HCT116 (cell line): ENCODE results near the gene EIPR1. TPM values are rescaled to one million over a fixed set of nuclear protein-coding genes. Genes with fewer than 3 reads are reported as not detected.

Experiments
- ATAC-seq: fragments of 200-7000 bp; cut with Tn5 transposase; 2 replicates; pipeline ENCODE4 v1.9.1; 2020; ENCODE audit warnings: mild to moderate bottlenecking, moderate library complexity
- BruUV-seq: library from RNA; stranded (reverse); fragments of 400-500 nt; replicated peaks from 2 replicates; lab custom pipeline; 2021; lab: Mats Ljungman, UMichigan
- CTCF ChIA-PET: fragments of 300-600 bp; sonication (Branson Sonifier 250); formaldehyde crosslinking; loops from one replicate; lab custom pipeline; 2021; ENCODE audit warnings: antibody characterized with exemption; lab: Charles Lee
- POLR2A ChIA-PET: fragments of 300-600, 350-600 bp; sonication (Branson Sonifier 250); formaldehyde crosslinking; loops from one replicate; lab custom pipeline; 2021; ENCODE audit warnings: antibody characterized with exemption; lab: Charles Lee
- RAD21 ChIA-PET, 2 experiments: fragments of 300-600 bp; sonication (Branson Sonifier 250); formaldehyde crosslinking; loops; one replicate each; lab custom pipeline; 2023; ENCODE audit warnings: low total read pairs in 2 of 2; ENCODE audit not compliant: uncharacterized antibody in 2 of 2, unreplicated experiment in 2 of 2, low non-redundant PET in 1 of 2; lab: Charles Lee
- DNase-seq: peaks from one replicate; pipeline ENCODE4 v3.0.0-alpha.2; 2010; ENCODE audit warnings: low read depth, low spot score
- H2AFZ ChIP-seq: fragments of 200-600 bp; shearing (Covaris generic), sonication (generic); 2 replicates; pipeline ENCODE4 v1.6.1; 2017; ENCODE audit warnings: low read depth, mixed run types, mixed read lengths, antibody characterized with exemption, low read length; ENCODE audit not compliant: poor library complexity, severe bottlenecking
- H3K27ac ChIP-seq: 2 replicates; pipeline ENCODE4 v1.5.1; 2012; ENCODE audit warnings: low read depth, low read length
- H3K27me3 ChIP-seq: fragments of 200-600 bp; sonication (generic); 2 replicates; pipeline ENCODE4 v1.6.1; 2016; ENCODE audit warnings: mixed run types, low read length, mixed read lengths; ENCODE audit not compliant: insufficient read depth
- H3K36me3 ChIP-seq, 2 experiments: fragments of 200-500 bp in 1 of 2; fragments of 200-600 bp in 1 of 2; sonication (Bioruptor generic) in 1 of 2; sonication (generic) in 1 of 2; 2 replicates each; pipeline versions ENCODE4 v1.5.1 to v1.6.1; 2014 to 2016; ENCODE audit warnings: low read length in 2 of 2, inconsistent platforms in 1 of 2, mixed read lengths in 1 of 2, mixed run types in 1 of 2; ENCODE audit not compliant: insufficient read depth in 2 of 2, control insufficient read depth in 1 of 2
- H3K4me1 ChIP-seq, 2 experiments: fragments of 200-600 bp in 1 of 2; sonication (generic) in 1 of 2; 2 replicates each; pipeline versions ENCODE4 v1.5.1 to v1.6.1; 2012 to 2017; ENCODE audit warnings: low read length in 2 of 2, inconsistent platforms in 1 of 2, mild to moderate bottlenecking in 1 of 2, mixed read lengths in 1 of 2, mixed run types in 1 of 2, moderate library complexity in 1 of 2; ENCODE audit not compliant: insufficient read depth in 2 of 2, control insufficient read depth in 1 of 2
- H3K4me2 ChIP-seq: fragments of 200-600 bp; sonication (generic); 2 replicates; pipeline ENCODE4 v1.6.1; 2017; ENCODE audit warnings: mixed run types, low read length, mixed read lengths
- H3K4me3 ChIP-seq, 2 experiments: fragments of 200-600 bp in 1 of 2; sonication (generic) in 1 of 2; replicated peaks in 1 of 2; 2 replicates each; pipeline ENCODE4 v1.5.1; 2011 to 2016; ENCODE audit warnings: low read length in 2 of 2, control low read depth in 1 of 2, low read depth in 1 of 2, mild to moderate bottlenecking in 1 of 2, mixed read lengths in 1 of 2, mixed run types in 1 of 2
- H3K79me2 ChIP-seq: fragments of 200-600 bp; sonication (generic); 2 replicates; pipeline ENCODE4 v1.6.1; 2017; ENCODE audit warnings: mild to moderate bottlenecking, mixed run types, low read length, moderate library complexity, mixed read lengths; ENCODE audit not compliant: insufficient read depth
- H3K9ac ChIP-seq: fragments of 200-600 bp; sonication (generic); 2 replicates; pipeline ENCODE4 v1.6.1; 2016; ENCODE audit warnings: low read length, mixed read lengths
- H3K9me2 ChIP-seq: fragments of 200-600 bp; sonication (generic), shearing (Covaris generic); 2 replicates; pipeline ENCODE4 v1.6.1; 2017; ENCODE audit warnings: mixed run types, mild to moderate bottlenecking, moderate library complexity; ENCODE audit not compliant: insufficient read depth
- H3K9me3 ChIP-seq, 2 experiments: fragments of 200-500 bp in 1 of 2; fragments of 200-600 bp in 1 of 2; sonication (Bioruptor generic) in 1 of 2; sonication (generic) in 1 of 2; 2 replicates each; pipeline ENCODE4 v1.6.1; 2014 to 2017; ENCODE audit warnings: low read length in 2 of 2, mixed read lengths in 2 of 2, inconsistent platforms in 1 of 2, low read depth in 1 of 2, mild to moderate bottlenecking in 1 of 2, mixed run types in 1 of 2, moderate library complexity in 1 of 2; ENCODE audit not compliant: control insufficient read depth in 1 of 2, insufficient read depth in 1 of 2
- H4K20me1 ChIP-seq: fragments of 200-600 bp; sonication (generic), shearing (Covaris generic); 2 replicates; pipeline ENCODE4 v1.6.1; 2017; ENCODE audit warnings: mixed run types, mild to moderate bottlenecking, moderate library complexity; ENCODE audit not compliant: insufficient read depth
- CEBPB ChIP-seq: IDR thresholded peaks from 2 replicates; pipeline ENCODE4 v1.6.1; 2012; ENCODE audit warnings: low read depth
- ELF1 ChIP-seq: IDR thresholded peaks from 2 replicates; pipeline ENCODE4 v1.6.1; 2012; ENCODE audit warnings: low read depth, borderline replicate concordance
- JUND ChIP-seq: IDR thresholded peaks from 2 replicates; pipeline ENCODE4 v1.6.1; 2012
- RAD21 ChIP-seq: IDR thresholded peaks from 2 replicates; pipeline ENCODE4 v1.6.1; 2012; ENCODE audit warnings: low read depth, mild to moderate bottlenecking
- REST ChIP-seq: IDR thresholded peaks from 2 replicates; pipeline ENCODE4 v1.6.1; 2012; ENCODE audit warnings: low read depth
- SP1 ChIP-seq: IDR thresholded peaks from 2 replicates; pipeline ENCODE4 v1.6.1; 2012; ENCODE audit warnings: low read depth
- TCF7L2 ChIP-seq: IDR thresholded peaks from 2 replicates; pipeline ENCODE4 v1.7.0; 2011; ENCODE audit warnings: borderline replicate concordance, inconsistent platforms; ENCODE audit not compliant: insufficient read depth, insufficient read length; ENCODE audit errors: extremely low read depth
- YY1 ChIP-seq: IDR thresholded peaks from 2 replicates; pipeline ENCODE4 v1.6.1; 2011; ENCODE audit warnings: low read length, low read depth, moderate library complexity, mild to moderate bottlenecking; ENCODE audit not compliant: insufficient replicate concordance; ENCODE audit errors: extremely low read depth
- ZNF274 ChIP-seq: fragments of 200-500 bp; sonication (Bioruptor generic); IDR thresholded peaks from 2 replicates; pipeline ENCODE4 v1.6.1; 2014; ENCODE audit warnings: mild to moderate bottlenecking, low read depth, low read length, inconsistent platforms
- intact Hi-C: fragments of 100-400 bp; cut with micrococcal nuclease; formaldehyde crosslinking; loops from 2 replicates; pipeline ENCODE4 v1.10.0; 2022
- total RNA-seq: library from RNA; stranded (reverse); gene quantifications from one replicate; pipeline ENCODE4 v1.2.1, GENCODE V29; 2021; ENCODE audit not compliant: unreplicated experiment
- TF ChIP-seq, protein P1 (sequence below): IDR thresholded peaks from 2 replicates; pipeline ENCODE4 v1.6.1; 2011; ENCODE audit warnings: mild to moderate bottlenecking, low read length, moderate library complexity; ENCODE audit not compliant: insufficient replicate concordance; ENCODE audit errors: extremely low read depth
- TF ChIP-seq, protein P2 (sequence below), 3 experiments: fragments of 200-600 bp in 1 of 3; sonication (generic) in 1 of 3; IDR thresholded peaks in 2 of 3; conservative IDR thresholded peaks in 1 of 3; 2 replicates each; pipeline ENCODE4 v1.5.1; 2012 to 2017; ENCODE audit warnings: low read depth in 2 of 3, low read length in 2 of 3, antibody characterized with exemption in 1 of 3, borderline replicate concordance in 1 of 3, control low read depth in 1 of 3, mild to moderate bottlenecking in 1 of 3, mixed read lengths in 1 of 3, mixed run types in 1 of 3, moderate library complexity in 1 of 3; ENCODE audit not compliant: insufficient read depth in 1 of 3

The EIPR1 gene
- total RNA-seq, 1 experiment from 2014 or later = 36.9 TPM

- H3K4me2 ChIP-seq = no peak overlapping the region
- RAD21 ChIA-PET = no interaction called here
- no peak overlapping the region for H3K27ac ChIP-seq
- DNase-seq = no peak
- no peaks in the 10 kb centered on the region for H3K9me2 ChIP-seq
- H3K9me3 ChIP-seq = no peaks in the 10 kb centered on the region
- H4K20me1 ChIP-seq = no peaks in the 10 kb centered on the region
- H3K4me3 ChIP-seq = no peak overlapping the region
- no peak overlapping the region for H3K9ac ChIP-seq
- TF ChIP-seq ELF1 = no peak
- no peak for TF ChIP-seq JUND
- TF ChIP-seq CEBPB = no peak
- no peak for TF ChIP-seq REST
- TF ChIP-seq YY1 = no peak
- TF ChIP-seq TCF7L2 = no peak
- TF ChIP-seq, protein P1, sequence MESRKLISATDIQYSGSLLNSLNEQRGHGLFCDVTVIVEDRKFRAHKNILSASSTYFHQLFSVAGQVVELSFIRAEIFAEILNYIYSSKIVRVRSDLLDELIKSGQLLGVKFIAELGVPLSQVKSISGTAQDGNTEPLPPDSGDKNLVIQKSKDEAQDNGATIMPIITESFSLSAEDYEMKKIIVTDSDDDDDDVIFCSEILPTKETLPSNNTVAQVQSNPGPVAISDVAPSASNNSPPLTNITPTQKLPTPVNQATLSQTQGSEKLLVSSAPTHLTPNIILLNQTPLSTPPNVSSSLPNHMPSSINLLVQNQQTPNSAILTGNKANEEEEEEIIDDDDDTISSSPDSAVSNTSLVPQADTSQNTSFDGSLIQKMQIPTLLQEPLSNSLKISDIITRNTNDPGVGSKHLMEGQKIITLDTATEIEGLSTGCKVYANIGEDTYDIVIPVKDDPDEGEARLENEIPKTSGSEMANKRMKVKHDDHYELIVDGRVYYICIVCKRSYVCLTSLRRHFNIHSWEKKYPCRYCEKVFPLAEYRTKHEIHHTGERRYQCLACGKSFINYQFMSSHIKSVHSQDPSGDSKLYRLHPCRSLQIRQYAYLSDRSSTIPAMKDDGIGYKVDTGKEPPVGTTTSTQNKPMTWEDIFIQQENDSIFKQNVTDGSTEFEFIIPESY = no peak
- TF ChIP-seq ZNF274 = no peak
- TF ChIP-seq SP1 = no peak
- TF ChIP-seq, protein P2, sequence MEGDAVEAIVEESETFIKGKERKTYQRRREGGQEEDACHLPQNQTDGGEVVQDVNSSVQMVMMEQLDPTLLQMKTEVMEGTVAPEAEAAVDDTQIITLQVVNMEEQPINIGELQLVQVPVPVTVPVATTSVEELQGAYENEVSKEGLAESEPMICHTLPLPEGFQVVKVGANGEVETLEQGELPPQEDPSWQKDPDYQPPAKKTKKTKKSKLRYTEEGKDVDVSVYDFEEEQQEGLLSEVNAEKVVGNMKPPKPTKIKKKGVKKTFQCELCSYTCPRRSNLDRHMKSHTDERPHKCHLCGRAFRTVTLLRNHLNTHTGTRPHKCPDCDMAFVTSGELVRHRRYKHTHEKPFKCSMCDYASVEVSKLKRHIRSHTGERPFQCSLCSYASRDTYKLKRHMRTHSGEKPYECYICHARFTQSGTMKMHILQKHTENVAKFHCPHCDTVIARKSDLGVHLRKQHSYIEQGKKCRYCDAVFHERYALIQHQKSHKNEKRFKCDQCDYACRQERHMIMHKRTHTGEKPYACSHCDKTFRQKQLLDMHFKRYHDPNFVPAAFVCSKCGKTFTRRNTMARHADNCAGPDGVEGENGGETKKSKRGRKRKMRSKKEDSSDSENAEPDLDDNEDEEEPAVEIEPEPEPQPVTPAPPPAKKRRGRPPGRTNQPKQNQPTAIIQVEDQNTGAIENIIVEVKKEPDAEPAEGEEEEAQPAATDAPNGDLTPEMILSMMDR (IDR thresholded peaks at IDR 0.05 in 2 of 3, conservative IDR thresholded peaks at IDR 0.05 in 1 of 3; ENCODE audit: borderline replicate concordance in 1 of 3, insufficient read depth in 1 of 3, low read depth in 2 of 3, low read length in 2 of 3) = no peak
- no peak for TF ChIP-seq RAD21
- H3K4me1 ChIP-seq = no peaks in the 10 kb centered on the region
- no peaks in the 10 kb centered on the region for H3K36me3 ChIP-seq
- intact Hi-C loops = no loop called here
- H3K79me2 ChIP-seq = no peaks in the 10 kb centered on the region
- BruUV-seq = no TSS peak
- H2AFZ ChIP-seq = no peak overlapping the region
- no peaks in the 10 kb centered on the region for H3K27me3 ChIP-seq
- ATAC-seq = no peak
- CTCF ChIA-PET = no interaction called here
- POLR2A ChIA-PET = no interaction called here
Measured at GRCh38 chr2:3184167-3184566, 193.5 kb downstream of the EIPR1 start.
